ENCODE results near the gene RAD54L2. TPM values are rescaled to one million over a fixed set of nuclear protein-coding genes. Genes with fewer than 3 reads are reported as not detected.

Gene RAD54L2
- total and polyA plus RNA-seq, 9 of the 15 experiments (the other 6 are each of a cell fraction or from before 2014, with no cell fraction given) = 1.3 to 12.2 (median 5.4) TPM

DNA sequence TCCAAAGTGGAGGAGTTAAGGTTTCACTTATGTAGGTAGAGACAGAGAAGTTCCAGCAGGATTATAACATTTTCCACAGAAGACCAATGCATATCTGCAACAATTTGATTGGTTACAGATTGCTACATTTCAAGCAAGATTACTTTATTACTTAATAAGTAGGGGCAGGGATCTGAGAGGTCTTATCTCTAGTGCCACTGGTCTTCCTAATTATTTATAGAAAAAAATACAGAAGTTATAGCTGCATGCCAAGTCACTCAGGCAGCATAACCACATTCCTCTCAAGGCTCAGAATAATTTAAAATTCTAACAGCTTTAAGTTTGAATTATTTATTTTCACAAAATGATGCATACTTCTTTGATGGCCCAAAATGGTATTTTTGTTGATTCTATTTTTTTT lies 30.5 kb downstream of the RAD54L2 start:
- Histone ChIP-seq H3K4me1 (replicated peaks in 1 of 2; ENCODE audit: control insufficient read depth in 2 of 2, insufficient read depth in 2 of 2, low read length in 2 of 2) (peaks cover 0 to 2% of the 10 kb centered on the region in 2 experiments; a peak in 2 of 5 replicates), H3K9me3 (replicated peaks; ENCODE audit: control insufficient read depth, insufficient read depth, low read depth, low read length) (no peaks in the 10 kb centered on the region), H3K79me2 (ENCODE audit: control insufficient read depth, insufficient read depth, low read length) (no peaks in the 10 kb centered on the region), H3K4me3 (no peak overlapping the region), H3K27ac (ENCODE audit: extremely low read depth, low read depth, low read length) (no peak overlapping the region), H3K9ac (ENCODE audit: insufficient read depth in 1 of 2, low read depth in 2 of 2, low read length in 2 of 2) (no peak overlapping the region), H3K4me2 (ENCODE audit: insufficient read depth, low read length) (no peak overlapping the region), H4K20me1 (replicated peaks; ENCODE audit: control insufficient read depth, insufficient read depth, low read length) (no peaks in the 10 kb centered on the region), H3K9me1 (ENCODE audit: control insufficient read depth, insufficient read depth, low read length) (no peaks in the 10 kb centered on the region), H3K36me3 (ENCODE audit: control insufficient read depth, insufficient read depth, low read length) (no peaks in the 10 kb centered on the region), H2AFZ (ENCODE audit: low read depth, low read length) (no peak overlapping the region), H3K27me3 (ENCODE audit: control insufficient read depth in 2 of 2, insufficient read depth in 2 of 2, low read length in 2 of 2) (no peaks in the 10 kb centered on the region)
- in situ Hi-C loops (cut with MboI) (no loop called here), intact Hi-C loops (cut with micrococcal nuclease) (no loop called here)
- FAIRE-seq (no peak), DNase-seq (ENCODE audit: extremely low read depth in 1 of 4, low spot score in 3 of 4) (no peak), ATAC-seq (no peak)
- ChIA-PET CTCF (ENCODE audit: low intra/inter-chr PET ratio) (no interaction called here), POLR2A (no interaction called here)
- BruUV-seq (replicated peaks) = no TSS peak
- TF ChIP-seq, protein P1, sequence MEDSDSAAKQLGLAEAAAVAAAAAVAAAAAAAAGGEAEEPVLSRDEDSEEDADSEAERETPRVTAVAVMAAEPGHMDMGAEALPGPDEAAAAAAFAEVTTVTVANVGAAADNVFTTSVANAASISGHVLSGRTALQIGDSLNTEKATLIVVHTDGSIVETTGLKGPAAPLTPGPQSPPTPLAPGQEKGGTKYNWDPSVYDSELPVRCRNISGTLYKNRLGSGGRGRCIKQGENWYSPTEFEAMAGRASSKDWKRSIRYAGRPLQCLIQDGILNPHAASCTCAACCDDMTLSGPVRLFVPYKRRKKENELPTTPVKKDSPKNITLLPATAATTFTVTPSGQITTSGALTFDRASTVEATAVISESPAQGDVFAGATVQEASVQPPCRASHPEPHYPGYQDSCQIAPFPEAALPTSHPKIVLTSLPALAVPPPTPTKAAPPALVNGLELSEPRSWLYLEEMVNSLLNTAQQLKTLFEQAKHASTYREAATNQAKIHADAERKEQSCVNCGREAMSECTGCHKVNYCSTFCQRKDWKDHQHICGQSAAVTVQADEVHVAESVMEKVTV (CRISPR knock-in tag; IDR thresholded peaks at IDR 0.05) = no peak
- TF ChIP-seq ESRRB (CRISPR knock-in tag; IDR thresholded peaks at IDR 0.05; ENCODE audit: borderline replicate concordance) (no peak), MCM5 (IDR thresholded peaks at IDR 0.05; ENCODE audit: low read depth) (no peak), ZNF76 (CRISPR knock-in tag; IDR thresholded peaks at IDR 0.05; ENCODE audit: borderline replicate concordance) (no peak), ZNF79 (CRISPR knock-in tag; IDR thresholded peaks at IDR 0.05; ENCODE audit: low read depth) (no peak)
- TF ChIP-seq, protein P2, sequence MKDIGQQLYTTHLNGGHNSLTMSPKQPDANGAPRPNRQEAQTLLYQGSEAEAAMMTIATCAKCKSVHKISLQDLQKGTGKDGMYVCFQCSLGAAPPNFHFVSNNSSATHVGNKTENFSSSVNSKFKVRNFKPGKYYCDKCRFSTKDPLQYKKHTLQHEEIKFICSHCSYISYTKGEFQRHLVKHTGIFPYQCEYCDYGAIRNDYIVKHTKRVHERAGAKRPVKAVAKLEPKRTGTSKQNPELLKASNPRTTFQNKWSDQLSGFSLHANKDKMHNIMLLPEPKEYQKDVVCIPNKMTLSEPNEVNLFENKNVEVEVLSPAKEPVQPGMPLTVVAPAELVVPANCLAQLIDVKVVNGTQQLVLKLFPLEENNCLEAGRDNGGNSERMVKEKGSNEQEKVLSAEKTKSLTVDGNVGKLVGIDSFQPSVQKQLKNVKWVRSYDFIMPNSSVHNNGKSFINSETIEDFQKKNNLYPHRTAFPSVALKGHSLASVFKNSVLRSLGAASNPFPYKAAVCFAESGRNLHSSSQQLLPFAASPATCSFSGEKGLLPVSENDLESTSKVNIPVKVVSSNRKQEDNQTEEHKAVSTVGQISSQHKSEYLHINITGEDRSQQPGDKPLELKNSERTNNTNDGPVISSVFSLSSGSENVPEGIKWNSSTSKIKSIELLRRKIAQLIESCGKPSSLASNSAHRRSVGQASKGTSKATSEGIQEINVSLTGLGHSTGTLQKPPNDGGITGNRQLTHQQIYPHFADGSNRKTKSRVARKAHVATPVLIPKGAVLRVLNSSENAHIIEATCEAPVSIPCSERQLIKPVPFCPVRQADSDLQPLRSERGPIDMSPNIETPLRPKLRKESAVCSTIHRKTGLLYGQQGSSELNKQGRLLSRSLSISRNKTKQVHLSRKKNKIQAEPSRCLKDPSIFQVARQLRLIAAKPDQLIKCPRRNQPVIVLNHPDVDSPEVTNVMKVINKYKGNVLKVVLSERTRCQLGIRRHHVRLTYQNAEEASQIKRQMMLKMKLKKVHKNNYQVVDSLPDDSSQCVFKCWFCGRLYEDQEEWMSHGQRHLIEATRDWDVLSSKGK (CRISPR knock-in tag; IDR thresholded peaks at IDR 0.05) = no peak
- TF ChIP-seq, protein P3, sequence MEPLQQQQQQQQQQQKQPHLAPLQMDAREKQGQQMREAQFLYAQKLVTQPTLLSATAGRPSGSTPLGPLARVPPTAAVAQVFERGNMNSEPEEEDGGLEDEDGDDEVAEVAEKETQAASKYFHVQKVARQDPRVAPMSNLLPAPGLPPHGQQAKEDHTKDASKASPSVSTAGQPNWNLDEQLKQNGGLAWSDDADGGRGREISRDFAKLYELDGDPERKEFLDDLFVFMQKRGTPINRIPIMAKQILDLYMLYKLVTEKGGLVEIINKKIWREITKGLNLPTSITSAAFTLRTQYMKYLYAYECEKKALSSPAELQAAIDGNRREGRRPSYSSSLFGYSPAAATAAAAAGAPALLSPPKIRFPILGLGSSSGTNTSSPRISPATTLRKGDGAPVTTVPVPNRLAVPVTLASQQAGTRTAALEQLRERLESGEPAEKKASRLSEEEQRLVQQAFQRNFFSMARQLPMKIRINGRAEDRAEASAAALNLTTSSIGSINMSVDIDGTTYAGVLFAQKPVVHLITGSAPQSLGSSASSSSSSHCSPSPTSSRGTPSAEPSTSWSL (CRISPR knock-in tag; IDR thresholded peaks at IDR 0.05; ENCODE audit: borderline replicate concordance) = no peak
- TF ChIP-seq, protein P4, sequence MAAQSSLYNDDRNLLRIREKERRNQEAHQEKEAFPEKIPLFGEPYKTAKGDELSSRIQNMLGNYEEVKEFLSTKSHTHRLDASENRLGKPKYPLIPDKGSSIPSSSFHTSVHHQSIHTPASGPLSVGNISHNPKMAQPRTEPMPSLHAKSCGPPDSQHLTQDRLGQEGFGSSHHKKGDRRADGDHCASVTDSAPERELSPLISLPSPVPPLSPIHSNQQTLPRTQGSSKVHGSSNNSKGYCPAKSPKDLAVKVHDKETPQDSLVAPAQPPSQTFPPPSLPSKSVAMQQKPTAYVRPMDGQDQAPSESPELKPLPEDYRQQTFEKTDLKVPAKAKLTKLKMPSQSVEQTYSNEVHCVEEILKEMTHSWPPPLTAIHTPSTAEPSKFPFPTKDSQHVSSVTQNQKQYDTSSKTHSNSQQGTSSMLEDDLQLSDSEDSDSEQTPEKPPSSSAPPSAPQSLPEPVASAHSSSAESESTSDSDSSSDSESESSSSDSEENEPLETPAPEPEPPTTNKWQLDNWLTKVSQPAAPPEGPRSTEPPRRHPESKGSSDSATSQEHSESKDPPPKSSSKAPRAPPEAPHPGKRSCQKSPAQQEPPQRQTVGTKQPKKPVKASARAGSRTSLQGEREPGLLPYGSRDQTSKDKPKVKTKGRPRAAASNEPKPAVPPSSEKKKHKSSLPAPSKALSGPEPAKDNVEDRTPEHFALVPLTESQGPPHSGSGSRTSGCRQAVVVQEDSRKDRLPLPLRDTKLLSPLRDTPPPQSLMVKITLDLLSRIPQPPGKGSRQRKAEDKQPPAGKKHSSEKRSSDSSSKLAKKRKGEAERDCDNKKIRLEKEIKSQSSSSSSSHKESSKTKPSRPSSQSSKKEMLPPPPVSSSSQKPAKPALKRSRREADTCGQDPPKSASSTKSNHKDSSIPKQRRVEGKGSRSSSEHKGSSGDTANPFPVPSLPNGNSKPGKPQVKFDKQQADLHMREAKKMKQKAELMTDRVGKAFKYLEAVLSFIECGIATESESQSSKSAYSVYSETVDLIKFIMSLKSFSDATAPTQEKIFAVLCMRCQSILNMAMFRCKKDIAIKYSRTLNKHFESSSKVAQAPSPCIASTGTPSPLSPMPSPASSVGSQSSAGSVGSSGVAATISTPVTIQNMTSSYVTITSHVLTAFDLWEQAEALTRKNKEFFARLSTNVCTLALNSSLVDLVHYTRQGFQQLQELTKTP (IDR thresholded peaks at IDR 0.05; ENCODE audit: low read depth in 1 of 2, partially characterized antibody in 2 of 2) = no peak
- TF ChIP-seq, protein P5, sequence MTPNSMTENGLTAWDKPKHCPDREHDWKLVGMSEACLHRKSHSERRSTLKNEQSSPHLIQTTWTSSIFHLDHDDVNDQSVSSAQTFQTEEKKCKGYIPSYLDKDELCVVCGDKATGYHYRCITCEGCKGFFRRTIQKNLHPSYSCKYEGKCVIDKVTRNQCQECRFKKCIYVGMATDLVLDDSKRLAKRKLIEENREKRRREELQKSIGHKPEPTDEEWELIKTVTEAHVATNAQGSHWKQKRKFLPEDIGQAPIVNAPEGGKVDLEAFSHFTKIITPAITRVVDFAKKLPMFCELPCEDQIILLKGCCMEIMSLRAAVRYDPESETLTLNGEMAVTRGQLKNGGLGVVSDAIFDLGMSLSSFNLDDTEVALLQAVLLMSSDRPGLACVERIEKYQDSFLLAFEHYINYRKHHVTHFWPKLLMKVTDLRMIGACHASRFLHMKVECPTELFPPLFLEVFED (CRISPR knock-in tag; conservative IDR thresholded peaks at IDR 0.05) = no peak

Measured in K562 (cell line).